Breast epithelium (tissue), 4 donors: ENCODE measurements around the gene LPO. TPM values are rescaled to one million over a fixed set of nuclear protein-coding genes. Genes with fewer than 3 reads are reported as not detected.

Experiments used
- DNase-seq, 2 donors: peaks; one replicate each; pipeline ENCODE4 v3.0.0-alpha.2; 2019; ENCODE audit warnings: low spot score in 2 of 2
- H3K27ac ChIP-seq, 2 donors: fragments of 200-600 bp; sonication (generic) in 1 of 2; one replicate each; pipeline ENCODE4 v1.5.1; 2016 to 2019; ENCODE audit warnings: mild to moderate bottlenecking in 1 of 2
- H3K27me3 ChIP-seq, 2 donors: fragments of 200-600 bp; sonication (generic) in 1 of 2; one replicate each; pipeline versions ENCODE4 v1.5.1 to v1.6.0; 2017 to 2019; ENCODE audit warnings: control low read depth in 1 of 2, mild to moderate bottlenecking in 1 of 2
- H3K36me3 ChIP-seq: fragments of 200-600 bp; one replicate; pipeline ENCODE4 v1.5.1; 2019
- H3K4me1 ChIP-seq, 2 donors: fragments of 200-600 bp; sonication (generic); one replicate each; pipeline ENCODE4 v1.5.1; 2016 to 2019; ENCODE audit warnings: control low read depth in 1 of 2
- H3K4me3 ChIP-seq, 3 donors: fragments of 200-600 bp; sonication (generic); 1 replicate in 2 of 3; 2 replicates in 1 of 3; pipeline ENCODE4 v1.5.1; 2016 to 2019; ENCODE audit warnings: mild to moderate bottlenecking in 3 of 3, moderate library complexity in 2 of 3
- H3K9me3 ChIP-seq, 2 donors: fragments of 200-600 bp; sonication (generic) in 1 of 2; one replicate each; pipeline ENCODE4 v1.5.1; 2016 to 2019; ENCODE audit warnings: control low read depth in 1 of 2
- POLR2A ChIP-seq: fragments of 450-650 bp; IDR thresholded peaks from one replicate; pipeline ENCODE4 v1.6.1; 2016; ENCODE audit warnings: antibody characterized with exemption, mild to moderate bottlenecking, moderate library complexity
- POLR2AphosphoS5 ChIP-seq, 3 donors: sonication (generic); formaldehyde crosslinking; IDR thresholded peaks; one replicate each; pipeline ENCODE4 v1.6.1; 2017; ENCODE audit warnings: antibody characterized with exemption in 3 of 3
- intact Hi-C: fragments of 100-400 bp; cut with DNase I; formaldehyde crosslinking; loops from one replicate; pipeline ENCODE4 v1.15.1; 2023; ENCODE audit warnings: low total_unique reads
- total RNA-seq, 3 donors: library from RNA; depleted of rRNA; stranded (reverse); fragments of >200 nt; gene quantifications; one replicate each; pipeline ENCODE4 v1.1.0, GENCODE V29; 2016
- TF ChIP-seq, protein P1 (sequence below), 3 donors: fragments of 450-650 bp; IDR thresholded peaks; one replicate each; pipeline ENCODE4 v1.5.1; 2016 to 2017; ENCODE audit warnings: antibody characterized with exemption in 3 of 3, mild to moderate bottlenecking in 3 of 3, moderate library complexity in 3 of 3

LPO gene
- total RNA-seq, 3 donors from 2014 or later: 0.29 TPM; not detected in 2

- peaks cover 0 to 10% of the 10 kb centered on the region in 2 donors for H3K27me3 ChIP-seq
- H3K9me3 ChIP-seq: no peaks in the 10 kb centered on the region
- intact Hi-C loops: no loop called here
- H3K4me1 ChIP-seq: no peaks in the 10 kb centered on the region
- H3K4me3 ChIP-seq: no peak overlapping the region
- H3K36me3 ChIP-seq: no peaks in the 10 kb centered on the region
- H3K27ac ChIP-seq: no peak overlapping the region
- TF ChIP-seq, protein P1, sequence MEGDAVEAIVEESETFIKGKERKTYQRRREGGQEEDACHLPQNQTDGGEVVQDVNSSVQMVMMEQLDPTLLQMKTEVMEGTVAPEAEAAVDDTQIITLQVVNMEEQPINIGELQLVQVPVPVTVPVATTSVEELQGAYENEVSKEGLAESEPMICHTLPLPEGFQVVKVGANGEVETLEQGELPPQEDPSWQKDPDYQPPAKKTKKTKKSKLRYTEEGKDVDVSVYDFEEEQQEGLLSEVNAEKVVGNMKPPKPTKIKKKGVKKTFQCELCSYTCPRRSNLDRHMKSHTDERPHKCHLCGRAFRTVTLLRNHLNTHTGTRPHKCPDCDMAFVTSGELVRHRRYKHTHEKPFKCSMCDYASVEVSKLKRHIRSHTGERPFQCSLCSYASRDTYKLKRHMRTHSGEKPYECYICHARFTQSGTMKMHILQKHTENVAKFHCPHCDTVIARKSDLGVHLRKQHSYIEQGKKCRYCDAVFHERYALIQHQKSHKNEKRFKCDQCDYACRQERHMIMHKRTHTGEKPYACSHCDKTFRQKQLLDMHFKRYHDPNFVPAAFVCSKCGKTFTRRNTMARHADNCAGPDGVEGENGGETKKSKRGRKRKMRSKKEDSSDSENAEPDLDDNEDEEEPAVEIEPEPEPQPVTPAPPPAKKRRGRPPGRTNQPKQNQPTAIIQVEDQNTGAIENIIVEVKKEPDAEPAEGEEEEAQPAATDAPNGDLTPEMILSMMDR (IDR thresholded peaks at IDR 0.05): no peak
- TF ChIP-seq POLR2AphosphoS5 (IDR thresholded peaks at IDR 0.05): no peak
- TF ChIP-seq POLR2A: no peak
- no peak for DNase-seq
These were observed 32.3 kb downstream of the LPO start for GRCh38 chr17:58270476-58271215.

GRCh38 chr17:58271216-58271931, 33.0 kb downstream of the LPO start:
- Histone ChIP-seq H3K9me3 (no peaks in the 10 kb centered on the region), H3K27me3 (peaks cover 0 to 10% of the 10 kb centered on the region in 2 donors), H3K4me1 (no peaks in the 10 kb centered on the region), H3K27ac (no peak overlapping the region), H3K36me3 (no peaks in the 10 kb centered on the region), H3K4me3 (no peak overlapping the region)
- no peak for DNase-seq
- TF ChIP-seq POLR2A: no peak
- intact Hi-C loops: no loop called here

- TF ChIP-seq, protein P1 (IDR thresholded peaks at IDR 0.05): no peak
- TF ChIP-seq POLR2A: no peak
- TF ChIP-seq POLR2AphosphoS5 (IDR thresholded peaks at IDR 0.05): no peak
- Histone ChIP-seq H3K27me3 (peaks cover 0 to 1% of the 10 kb centered on the region in 2 donors), H3K4me1 (no peaks in the 10 kb centered on the region), H3K27ac (no peak overlapping the region), H3K4me3 (no peak overlapping the region), H3K36me3 (no peaks in the 10 kb centered on the region), H3K9me3 (no peaks in the 10 kb centered on the region)
- intact Hi-C loops: no loop called here
- DNase-seq: no peak
These were observed 34.2 kb downstream of the LPO start for GRCh38 chr17:58272367-58273280.

GRCh38 chr17:58273453-58274104, 35.2 kb downstream of the LPO start:
- Histone ChIP-seq H3K27me3 (no peaks in the 10 kb centered on the region), H3K4me3 (no peak overlapping the region), H3K4me1 (no peaks in the 10 kb centered on the region), H3K9me3 (no peaks in the 10 kb centered on the region), H3K27ac (no peak overlapping the region), H3K36me3 (no peaks in the 10 kb centered on the region)
- intact Hi-C loops: no loop called here
- TF ChIP-seq POLR2A (no peak), POLR2AphosphoS5 (IDR thresholded peaks at IDR 0.05) (no peak)
- TF ChIP-seq, protein P1 (IDR thresholded peaks at IDR 0.05): no peak
- no peak for DNase-seq

DNA sequence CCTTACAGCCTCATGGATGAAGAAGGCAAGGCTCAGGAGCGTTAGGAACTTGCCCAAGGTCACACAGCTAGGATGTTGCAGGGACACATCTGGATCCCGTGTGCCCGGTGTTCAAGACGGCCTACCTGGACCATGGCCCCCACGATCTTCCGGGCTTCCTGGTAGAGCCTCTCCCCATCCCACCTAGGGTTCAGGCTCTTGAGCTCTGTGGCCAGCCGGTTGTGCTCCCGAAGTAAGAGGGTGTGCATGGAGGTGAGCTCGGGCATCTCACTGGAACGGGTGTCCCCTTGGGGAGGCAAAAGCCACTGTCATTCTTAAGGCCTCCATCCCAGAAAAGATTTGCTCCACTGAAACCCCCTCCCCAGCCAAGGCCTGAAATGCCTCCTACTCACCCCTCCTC, 37.0 kb downstream of the LPO start:
- DNase-seq: no peak
- H3K27me3 ChIP-seq: peaks cover 0 to 8% of the 10 kb centered on the region in 2 donors
- peaks cover 0 to 6% of the 10 kb centered on the region in 2 donors for H3K4me1 ChIP-seq
- H3K9me3 ChIP-seq: no peaks in the 10 kb centered on the region
- TF ChIP-seq POLR2A (no peak), POLR2AphosphoS5 (IDR thresholded peaks at IDR 0.05) (no peak)
- TF ChIP-seq, protein P1 (IDR thresholded peaks at IDR 0.05): no peak
- no peak overlapping the region for H3K4me3 ChIP-seq
- H3K36me3 ChIP-seq: no peaks in the 10 kb centered on the region
- no peak overlapping the region for H3K27ac ChIP-seq
- intact Hi-C loops: no loop called here
